Raji (cell line): ENCODE results near the gene DCT.

Experiments used
- POLR2A ChIP-seq: IDR thresholded peaks from 2 replicates; pipeline ENCODE4 v1.6.1; 2011; ENCODE audit warnings: low read depth, low read length, control low read depth; ENCODE audit not compliant: insufficient read depth

DCT gene

GRCh38 chr13:94479616-94480015 lies at the start of gene DCT:
Gene DCT (minus strand): TSS chr13:94479682. CDS start chr13:94479255, 427 bp downstream.
- no peak for TF ChIP-seq POLR2A

DNA sequence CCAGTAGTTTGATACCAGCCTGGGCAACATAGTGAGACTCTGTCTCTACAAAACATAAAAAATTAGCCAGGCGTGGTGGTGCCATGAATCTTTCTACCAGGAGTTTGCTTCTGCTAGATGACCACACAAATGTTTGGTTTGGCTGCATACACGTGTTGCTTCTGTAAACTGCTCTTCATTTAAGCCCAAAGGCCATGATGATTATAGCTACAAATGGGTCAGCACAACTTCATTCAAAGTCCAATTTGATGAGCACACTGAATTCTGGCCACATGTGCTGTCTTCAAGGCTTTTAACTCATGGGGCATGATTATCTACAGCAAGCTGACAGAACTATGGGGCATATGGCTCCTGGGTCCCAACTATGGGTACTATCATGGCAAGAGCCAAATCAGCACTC lies 46.3 kb upstream of the DCT start:
- TF ChIP-seq POLR2A: no peak

GRCh38 chr13:94524407-94524806 lies 44.9 kb upstream of the DCT start:
- no peak for TF ChIP-seq POLR2A

DNA sequence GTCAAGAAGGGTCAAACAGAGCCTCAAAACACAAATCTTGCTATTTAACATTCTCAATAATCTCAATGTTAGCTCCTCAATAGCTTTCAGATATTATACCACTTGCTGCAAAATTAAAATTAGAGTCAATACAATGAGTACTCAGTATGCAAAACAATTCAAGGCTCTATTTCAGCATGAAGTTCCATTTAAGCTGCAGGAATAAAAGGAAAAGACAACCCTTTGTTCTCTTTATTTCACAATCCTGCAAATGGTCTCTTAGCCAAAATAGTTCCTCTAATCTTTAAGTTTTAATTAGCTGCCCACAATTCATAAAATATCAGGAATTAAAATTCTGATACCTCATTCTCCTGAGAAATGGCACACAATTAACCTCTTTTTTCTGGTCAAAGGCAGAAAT lies 40.5 kb upstream of the DCT start:
- no peak for TF ChIP-seq POLR2A

DNA sequence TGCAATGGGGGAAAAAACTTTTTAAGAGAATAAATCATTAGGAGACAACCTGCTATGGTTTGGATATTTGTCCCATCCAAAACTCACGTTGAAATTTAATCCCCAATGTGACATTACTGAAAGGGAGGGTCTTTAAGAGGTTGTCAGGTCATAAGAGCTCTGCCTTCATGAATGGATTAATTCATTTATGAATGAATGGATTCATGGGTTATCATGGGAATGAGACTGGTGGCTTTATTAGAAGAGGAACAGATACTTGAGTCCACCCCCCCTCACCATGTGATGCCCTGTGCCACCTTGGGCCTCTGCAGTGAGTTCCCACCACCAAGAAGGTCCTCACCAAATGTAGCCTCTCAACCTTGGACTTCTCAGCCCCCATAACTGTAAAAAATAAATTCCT lies 37.0 kb upstream of the DCT start:
- no peak for TF ChIP-seq POLR2A

DNA sequence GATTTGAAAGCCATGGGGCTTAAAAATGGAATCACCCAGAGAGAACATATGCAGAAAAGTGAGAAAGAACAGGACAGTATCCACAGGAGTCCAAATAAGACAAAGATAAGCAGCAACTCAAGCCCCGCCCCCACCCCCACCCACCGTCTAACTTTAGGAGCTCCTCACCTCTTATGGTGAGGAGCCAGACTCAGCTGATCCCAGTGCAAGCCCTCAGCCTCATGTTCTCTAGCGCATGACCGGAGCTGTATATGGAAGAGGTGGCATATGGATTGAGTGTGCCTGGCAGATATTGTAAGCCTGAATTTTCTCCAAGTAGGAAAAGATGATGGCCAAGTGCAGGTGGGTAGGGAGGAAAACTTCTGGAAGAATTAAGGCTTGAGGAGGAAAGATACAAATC lies 36.4 kb upstream of the DCT start:
- no peak for TF ChIP-seq POLR2A

DNA sequence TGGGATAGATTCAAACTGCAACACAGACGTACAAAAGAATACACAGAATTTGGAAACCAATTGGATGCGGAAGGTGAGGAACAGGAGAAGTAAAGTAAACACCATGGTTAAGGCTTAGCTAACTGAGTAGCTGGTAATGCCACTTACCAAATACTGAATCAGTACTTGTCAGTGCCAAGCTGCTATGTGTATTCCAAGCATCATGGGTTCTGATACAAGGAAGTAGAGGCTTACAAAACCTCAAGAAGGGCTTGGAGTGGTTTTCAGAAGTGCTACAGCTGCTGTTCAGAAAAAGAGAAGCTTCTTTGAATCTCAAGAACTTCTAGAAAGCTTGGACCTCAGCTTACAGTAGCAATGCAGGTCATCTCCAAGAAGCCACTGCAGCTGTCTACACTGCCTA lies 35.9 kb upstream of the DCT start:
- no peak for TF ChIP-seq POLR2A

GRCh38 chr13:94513026-94513425 lies 33.5 kb upstream of the DCT start:
- no peak for TF ChIP-seq POLR2A

- TF ChIP-seq POLR2A: no peak
Observed at GRCh38 chr13:94505730-94506129, 26.2 kb upstream of the DCT start.

DNA sequence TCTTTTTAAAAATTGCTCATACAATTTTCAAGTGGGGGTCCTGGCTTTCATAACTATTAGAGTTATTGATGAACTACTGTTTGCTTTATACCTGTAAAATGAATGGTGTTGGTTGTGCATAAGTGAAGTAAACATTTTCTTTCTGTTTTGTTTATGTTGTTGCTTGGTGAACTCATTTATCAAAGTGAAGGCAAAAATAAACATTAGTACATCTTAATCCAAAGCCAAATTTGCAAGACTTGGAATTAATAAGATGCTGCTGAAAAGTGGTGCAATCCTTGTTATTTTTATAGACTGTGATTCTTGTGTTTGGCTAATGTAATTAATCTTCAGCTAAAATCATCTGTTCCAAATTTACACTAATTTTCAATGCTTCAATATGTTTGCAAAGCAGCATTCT lies 24.4 kb upstream of the DCT start:
- no peak for TF ChIP-seq POLR2A

DNA sequence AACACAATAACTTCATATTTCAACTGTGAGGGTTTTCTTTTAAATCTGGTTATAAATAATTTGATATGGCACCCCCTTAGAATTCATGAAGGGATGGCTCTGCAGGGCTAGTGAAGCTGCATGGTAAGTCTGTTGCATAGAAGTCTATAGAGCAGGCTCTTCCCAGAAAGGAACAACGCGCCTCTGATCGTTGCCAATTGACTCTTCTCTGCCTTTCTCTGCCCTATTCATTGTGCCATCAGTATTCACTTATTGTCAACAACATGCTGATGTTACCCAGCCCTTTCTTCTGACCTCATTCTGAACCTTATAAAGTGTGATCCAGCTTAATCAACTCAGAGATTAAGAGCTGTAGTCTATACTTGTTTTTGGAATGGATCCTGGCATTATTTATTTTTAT lies 16.3 kb upstream of the DCT start:
- no peak for TF ChIP-seq POLR2A

- no peak for TF ChIP-seq POLR2A
Observed at GRCh38 chr13:94494026-94494425, 14.5 kb upstream of the DCT start.

DNA sequence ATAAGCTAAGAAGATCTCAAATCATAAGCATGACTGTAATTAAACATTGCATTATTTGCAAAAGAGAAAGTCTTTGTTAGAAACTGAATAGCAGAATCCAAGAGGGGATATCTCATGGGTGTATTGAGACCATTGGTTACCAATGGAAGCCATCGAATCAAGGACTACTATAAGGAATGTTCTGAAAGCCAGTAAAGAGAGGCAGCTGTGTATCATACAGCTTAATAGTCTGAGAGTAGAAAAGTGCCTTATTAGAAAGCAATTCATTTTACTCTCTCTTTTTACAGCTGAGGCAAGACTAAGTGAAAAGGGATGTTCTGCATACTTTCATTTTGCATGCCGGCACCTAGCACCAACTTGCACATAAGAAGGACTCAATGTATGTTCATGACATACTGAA lies 7.6 kb upstream of the DCT start:
- TF ChIP-seq POLR2A: no peak

DNA sequence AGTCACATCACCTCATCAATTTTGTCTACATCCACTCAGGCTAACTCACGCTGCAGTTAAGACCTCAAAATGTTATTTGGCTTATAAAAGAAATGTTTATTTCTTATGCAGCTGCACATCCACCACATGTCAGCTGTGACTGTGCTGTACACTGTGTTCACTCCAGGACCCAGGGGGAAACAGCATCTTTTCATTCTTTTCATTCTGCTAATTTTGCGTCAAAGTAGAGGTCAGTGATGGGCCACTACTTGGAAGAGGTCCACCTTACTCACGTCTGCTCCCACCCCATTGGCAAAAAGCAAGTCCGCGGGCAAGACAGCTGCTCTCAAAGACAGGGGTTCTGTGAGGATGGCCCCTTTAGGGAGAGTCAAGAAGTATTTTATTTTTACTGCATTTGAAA lies 4.5 kb upstream of the DCT start:
- TF ChIP-seq POLR2A: no peak

- TF ChIP-seq POLR2A: no peak
Observed at GRCh38 chr13:94481941-94482340, 2.5 kb upstream of the DCT start.

DNA sequence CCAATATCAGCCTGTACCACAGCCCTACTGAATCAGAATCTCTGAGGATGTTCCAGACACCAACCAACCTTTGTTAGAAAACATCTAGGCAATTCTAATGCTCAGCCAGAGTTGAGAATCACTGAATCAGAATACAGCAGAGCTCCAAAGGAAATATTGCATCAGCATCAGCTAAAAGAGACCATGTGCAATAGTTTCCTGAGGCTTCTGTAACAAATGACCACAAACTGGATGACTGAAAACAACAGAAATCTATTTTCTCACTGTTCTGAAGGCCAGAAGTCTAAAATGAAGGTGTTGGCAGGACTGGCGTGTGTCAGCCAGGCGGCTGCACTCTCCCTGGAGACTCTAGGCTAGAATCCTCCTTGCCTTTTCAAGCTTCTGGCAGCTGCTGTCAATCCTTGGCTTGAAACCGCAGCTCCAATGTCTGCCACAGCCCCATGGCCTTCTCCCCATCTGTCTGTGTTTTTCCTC lies 1.2 kb upstream of the DCT start:
- TF ChIP-seq POLR2A: no peak

GRCh38 chr13:94478913-94479312 lies 569 bp downstream of the DCT start:
- no peak for TF ChIP-seq POLR2A

GRCh38 chr13:94470126-94470525 lies 9.4 kb downstream of the DCT start:
- no peak for TF ChIP-seq POLR2A
